Endothelial cell (in vitro differentiated cells): Measurements from ENCODE around the gene RPRD1A. TPM values are rescaled to one million over a fixed set of nuclear protein-coding genes. Genes with fewer than 3 reads are reported as not detected.
A peak's percentile ranks its signal among the peaks of the same experiment; 100 is the strongest.

Experiments
- DNase-seq: peaks from one replicate; pipeline ENCODE4 v3.0.0; 2021; ENCODE audit warnings: low spot score
- H3K27ac Mint-ChIP-seq: one replicate; pipeline ENCODE4 v1.8.0; 2021; ENCODE audit warnings: mixed read lengths, inconsistent platforms; ENCODE audit not compliant: unreplicated experiment
- H3K27me3 Mint-ChIP-seq: one replicate; pipeline ENCODE4 v1.8.0; 2021; ENCODE audit warnings: mild to moderate bottlenecking, moderate library complexity, mixed read lengths, inconsistent platforms; ENCODE audit not compliant: unreplicated experiment
- H3K36me3 Mint-ChIP-seq: one replicate; pipeline ENCODE4 v1.8.0; 2021; ENCODE audit warnings: mild to moderate bottlenecking, low read depth, mixed read lengths, inconsistent platforms; ENCODE audit not compliant: unreplicated experiment
- H3K4me1 Mint-ChIP-seq: one replicate; pipeline ENCODE4 v1.8.0; 2021; ENCODE audit warnings: mild to moderate bottlenecking, mixed read lengths, inconsistent platforms; ENCODE audit not compliant: unreplicated experiment
- H3K4me3 Mint-ChIP-seq: one replicate; pipeline ENCODE4 v1.8.0; 2021; ENCODE audit warnings: mild to moderate bottlenecking, mixed read lengths, inconsistent platforms; ENCODE audit not compliant: unreplicated experiment
- H3K9me3 Mint-ChIP-seq: one replicate; pipeline ENCODE4 v1.8.0; 2021; ENCODE audit warnings: mixed read lengths, inconsistent platforms; ENCODE audit not compliant: unreplicated experiment
- CTCF ChIP-seq: fragments of 200-600 bp; sonication (generic); IDR thresholded peaks from one replicate; pipeline ENCODE4 v1.5.0; 2021; ENCODE audit warnings: antibody characterized with exemption; ENCODE audit not compliant: unreplicated experiment
- total RNA-seq: library from RNA; stranded (reverse); fragmentation: NEBNext Ultra II Directional; extraction: Animal tissue kit (Norgen Biotek cat#: 25700); gene quantifications from one replicate; pipeline ENCODE4 v1.2.1, GENCODE V29; 2021; ENCODE audit not compliant: unreplicated experiment

Gene RPRD1A
- total RNA-seq, 1 donor from 2014 or later = 58.4 TPM

- no peak for TF ChIP-seq CTCF
- DNase-seq = no peak
- peak overlapping the region; percentile 99 for H3K4me3 Mint-ChIP-seq
- peak overlapping the region; percentile 100 for H3K27ac Mint-ChIP-seq
- H3K4me1 Mint-ChIP-seq = peaks cover 17% of the 10 kb centered on the region
- H3K27me3 Mint-ChIP-seq = peaks cover 12% of the 10 kb centered on the region
- H3K9me3 Mint-ChIP-seq = peaks cover 5% of the 10 kb centered on the region
- H3K36me3 Mint-ChIP-seq = peaks cover 17% of the 10 kb centered on the region
Measured at GRCh38 chr18:35973650-35974049, 93.7 kb downstream of the RPRD1A start.

GRCh38 chr18:35972197-35973000, 95.0 kb downstream of the RPRD1A start, which contains the start of gene RMP24:
Gene RMP24 (plus strand): TSS chr18:35972679.
- Mint-ChIP-seq H3K4me3 (peak within 1 kb of the TSS; percentile 99), H3K36me3 (peaks cover 10% of the 10 kb centered on the region), H3K27me3 (peaks cover 12% of the 10 kb centered on the region), H3K4me1 (peaks cover 17% of the 10 kb centered on the region), H3K27ac (peak within 1 kb of the TSS; percentile 100), H3K9me3 (peaks cover 5% of the 10 kb centered on the region)
- no peak for TF ChIP-seq CTCF
- DNase-seq = peak; percentile 87

- DNase-seq = no peak
- no peak for TF ChIP-seq CTCF
- Mint-ChIP-seq H3K4me3 (peak overlapping the region; percentile 99), H3K36me3 (peaks cover 10% of the 10 kb centered on the region), H3K9me3 (peaks cover 5% of the 10 kb centered on the region), H3K4me1 (peaks cover 17% of the 10 kb centered on the region), H3K27ac (peak overlapping the region; percentile 89), H3K27me3 (peaks cover 12% of the 10 kb centered on the region)
Measured at GRCh38 chr18:35971661-35972196, 95.6 kb downstream of the RPRD1A start.

- no peak overlapping the region for H3K27ac Mint-ChIP-seq
- no peak for DNase-seq
- no peak overlapping the region for H3K4me3 Mint-ChIP-seq
- no peak for TF ChIP-seq CTCF
- H3K9me3 Mint-ChIP-seq = peaks cover 5% of the 10 kb centered on the region
- H3K4me1 Mint-ChIP-seq = peaks cover 17% of the 10 kb centered on the region
- H3K36me3 Mint-ChIP-seq = peaks cover 13% of the 10 kb centered on the region
- H3K27me3 Mint-ChIP-seq = peaks cover 12% of the 10 kb centered on the region
Measured at GRCh38 chr18:35969676-35970075, 97.7 kb downstream of the RPRD1A start.
